Ramos (cell line): Measurements from ENCODE around the gene PARVB.
"Not testable (repeated sequence)": the region's sequence is repeated elsewhere in the genome, so short reads cannot be mapped to it uniquely, and the experiment has no call there.

Source experiments
- in situ Hi-C: fragments of 300-500 bp; cut with MboI; formaldehyde crosslinking; loops from one replicate; pipeline ENCODE4 v1.14.3; 2022; ENCODE audit warnings: low sequenced_read_pairs; ENCODE audit not compliant: unreplicated experiment

The PARVB gene

DNA sequence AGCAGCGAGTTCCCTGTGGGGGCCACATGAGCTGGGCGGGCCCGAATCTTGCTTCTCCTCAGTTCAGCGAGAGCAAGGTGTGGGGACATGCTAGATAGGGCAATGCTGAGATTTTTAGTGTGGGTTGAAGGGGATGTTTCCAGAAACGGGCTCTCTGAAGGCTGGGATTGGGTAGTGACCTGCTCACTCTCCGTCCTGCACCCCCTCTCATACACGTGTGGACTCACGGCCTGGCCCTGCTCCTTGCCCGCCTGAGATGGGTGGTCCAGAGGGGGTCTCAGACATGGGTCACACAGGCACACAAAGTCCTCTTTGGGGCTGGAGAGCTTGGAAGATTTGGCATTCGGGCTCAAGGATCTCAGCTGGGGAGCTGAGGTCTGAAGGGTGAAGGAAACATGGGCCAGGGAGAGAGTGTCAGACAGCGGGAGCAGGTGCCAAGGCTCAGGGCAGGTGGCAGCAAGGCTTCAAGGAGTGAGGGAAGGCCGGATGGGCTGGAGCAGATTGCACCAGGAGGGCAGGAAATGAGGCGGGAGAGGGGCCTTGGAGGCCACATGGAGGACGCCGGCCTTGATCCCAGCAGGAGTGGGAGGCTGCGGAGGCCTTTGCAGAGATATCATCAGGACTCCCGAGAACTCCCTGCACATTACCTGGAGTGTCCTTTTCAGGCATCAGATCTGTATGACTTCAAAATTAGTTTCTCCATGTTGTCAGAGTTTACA is 74.1 kb downstream of the PARVB start:
- in situ Hi-C loops, result no loop called here

DNA sequence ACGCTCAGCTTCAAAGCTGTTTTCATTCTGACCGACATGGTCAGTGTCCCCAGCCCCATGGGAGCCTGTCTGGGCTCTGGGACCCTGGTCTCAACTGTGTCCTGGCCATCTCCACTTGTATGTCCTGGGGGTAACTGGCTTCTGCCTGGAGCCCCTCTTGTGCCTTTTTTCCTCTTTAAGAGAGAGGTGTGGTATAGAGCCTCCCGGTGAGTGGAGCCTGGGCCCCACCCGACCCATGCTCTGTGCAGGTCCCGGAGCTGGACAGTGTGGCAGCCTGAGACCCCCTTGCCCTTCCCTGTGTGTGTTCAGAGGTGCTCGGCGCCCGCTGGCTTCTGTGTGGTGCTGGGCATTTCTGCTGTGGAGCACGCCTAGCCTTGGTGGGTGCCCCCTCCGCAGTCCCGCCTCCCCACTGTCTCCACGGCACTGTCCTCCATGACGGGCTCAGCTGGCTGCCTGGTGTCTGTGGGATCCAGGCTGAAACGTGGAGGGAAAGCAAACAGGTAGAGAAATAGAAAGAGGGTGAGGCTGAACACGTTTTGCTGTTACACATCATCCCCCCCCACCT is 74.9 kb downstream of the PARVB start:
- in situ Hi-C loops, result no loop called here

DNA sequence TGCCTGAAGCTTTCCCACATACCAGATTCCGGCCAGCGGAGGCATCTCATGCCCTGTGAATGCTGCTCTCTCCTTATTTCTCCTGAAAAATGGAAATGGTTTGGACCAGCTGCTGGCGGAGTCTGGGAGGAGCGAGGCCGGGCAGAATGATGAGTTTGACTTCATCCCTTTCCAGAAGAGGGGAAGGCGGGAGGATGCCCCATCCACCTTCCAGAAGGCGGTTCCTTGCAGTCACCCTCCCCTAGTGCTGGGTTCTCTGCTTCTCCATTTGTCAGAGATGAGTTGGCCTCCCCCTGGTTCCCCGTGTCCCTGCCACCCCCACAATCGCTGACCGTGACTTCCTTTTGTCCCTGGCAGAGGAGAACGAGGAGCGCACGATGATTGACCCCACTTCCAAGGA is 75.6 kb downstream of the PARVB start:
- in situ Hi-C loops, result no loop called here

DNA sequence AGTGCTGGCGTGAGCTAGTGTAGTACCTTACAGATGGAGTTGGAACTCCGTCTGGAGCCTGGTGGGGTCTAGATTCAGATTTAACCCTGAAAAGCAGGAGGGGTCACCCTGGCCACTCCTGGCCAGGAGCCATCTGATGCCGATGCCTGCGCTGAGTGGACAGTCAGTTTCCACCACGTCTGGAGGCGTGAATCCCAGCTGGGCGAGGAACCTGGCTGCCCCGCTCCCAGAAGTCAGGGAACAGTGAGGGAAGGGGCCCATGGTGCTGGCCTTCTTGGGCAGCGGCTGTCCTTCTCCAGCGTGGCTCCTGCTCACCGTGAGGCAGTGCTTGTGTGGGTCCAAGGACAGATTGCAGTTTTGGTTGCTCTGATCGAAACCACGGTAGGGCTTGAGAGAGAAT is 76.3 kb downstream of the PARVB start:
- in situ Hi-C loops, result no loop called here

- in situ Hi-C loops, result no loop called here
Measured at GRCh38 chr22:44102121-44102520, 78.0 kb downstream of the PARVB start.

GRCh38 chr22:44102856-44103255 is 78.8 kb downstream of the PARVB start:
- in situ Hi-C loops, result no loop called here

GRCh38 chr22:44103735-44104480 is 79.8 kb downstream of the PARVB start:
- in situ Hi-C loops, result no loop called here

GRCh38 chr22:44107340-44107739 is 83.2 kb downstream of the PARVB start:
- in situ Hi-C loops, result no loop called here

- in situ Hi-C loops, result no loop called here
Measured at GRCh38 chr22:44108076-44108475, 84.0 kb downstream of the PARVB start.

DNA sequence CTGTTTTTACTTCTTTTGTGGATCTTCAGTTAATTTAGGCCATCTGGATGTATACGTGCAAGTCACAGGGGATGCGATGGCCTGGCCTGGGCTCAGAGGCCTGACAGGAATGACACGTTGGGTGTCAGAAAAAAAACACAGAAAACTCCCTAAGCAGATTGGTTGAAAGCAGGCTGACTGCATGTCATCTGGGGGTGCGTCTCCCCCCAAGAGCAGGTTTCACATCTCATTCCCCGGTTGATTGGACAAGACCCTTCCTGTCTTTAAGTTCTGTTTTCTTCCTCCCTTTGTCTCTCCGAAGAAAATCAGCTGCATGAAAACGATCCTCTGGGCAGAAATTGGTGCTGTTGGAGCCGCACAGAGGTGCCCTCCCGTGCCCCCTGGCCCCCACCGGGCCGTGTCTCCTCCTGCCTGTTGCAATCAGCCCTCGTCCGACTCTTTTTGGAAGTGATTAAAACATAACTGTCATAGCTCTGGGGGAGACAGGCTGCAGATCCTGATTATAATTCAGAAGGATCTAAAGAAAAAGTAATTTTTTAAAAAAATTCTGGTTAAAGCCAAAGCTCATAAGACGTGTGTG is 84.8 kb downstream of the PARVB start:
- in situ Hi-C loops, result no loop called here

- in situ Hi-C loops, result no loop called here
Measured at GRCh38 chr22:44109416-44109815, 85.3 kb downstream of the PARVB start.

GRCh38 chr22:44110656-44111055 is 86.6 kb downstream of the PARVB start:
- in situ Hi-C loops, result not testable (repeated sequence)

DNA sequence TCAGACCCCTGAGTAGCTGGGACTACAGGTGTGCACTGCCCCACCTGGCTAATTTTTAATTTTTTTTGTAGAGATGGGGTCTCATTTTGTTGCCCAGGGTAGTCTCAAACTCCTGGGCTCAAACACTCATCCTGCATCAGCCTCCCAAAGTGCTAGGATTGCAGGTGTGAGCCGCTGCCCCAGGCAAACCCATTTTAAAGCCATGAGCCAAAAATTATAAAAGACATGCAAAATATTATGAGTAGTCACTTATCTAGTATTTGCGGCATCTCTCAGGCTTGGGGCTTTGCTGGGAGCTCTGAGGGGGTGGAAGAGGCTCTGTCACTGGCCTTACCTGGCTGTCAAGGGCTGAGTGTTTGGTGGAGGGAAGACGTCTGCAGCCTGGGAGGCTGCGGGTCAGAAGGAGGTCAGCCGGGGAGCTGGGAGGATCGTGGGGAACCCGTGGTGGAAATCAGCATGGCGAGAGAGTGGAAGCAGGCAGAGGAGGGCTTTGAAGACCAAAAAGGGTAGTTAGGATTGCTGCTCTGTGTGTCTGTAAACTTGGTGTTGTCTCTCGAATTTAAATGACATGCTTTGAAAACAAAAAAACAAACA is 87.6 kb downstream of the PARVB start:
- in situ Hi-C loops, result no loop called here

DNA sequence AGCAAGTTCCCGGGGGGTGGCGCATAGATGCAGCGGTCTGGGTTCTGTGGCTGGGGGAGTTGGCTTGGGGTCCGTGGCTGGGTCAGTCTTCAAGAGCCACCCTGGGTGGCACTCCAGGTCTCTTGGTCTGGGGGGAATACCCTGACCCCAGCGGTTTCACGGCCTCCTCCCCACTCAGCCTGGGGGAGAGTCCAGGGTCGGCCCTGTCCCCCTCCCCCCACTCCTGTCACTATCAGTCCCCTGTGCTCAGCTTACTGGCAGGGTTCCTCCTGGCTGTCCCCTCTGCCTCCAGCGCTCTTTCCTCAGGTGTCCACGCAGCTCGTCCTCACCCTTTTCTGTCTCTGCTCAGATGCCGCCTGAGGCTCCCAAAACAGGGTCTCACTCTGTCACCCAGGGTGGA is 88.1 kb downstream of the PARVB start:
- in situ Hi-C loops, result no loop called here

GRCh38 chr22:44116331-44116730 is 92.2 kb downstream of the PARVB start:
- in situ Hi-C loops, result no loop called here

DNA sequence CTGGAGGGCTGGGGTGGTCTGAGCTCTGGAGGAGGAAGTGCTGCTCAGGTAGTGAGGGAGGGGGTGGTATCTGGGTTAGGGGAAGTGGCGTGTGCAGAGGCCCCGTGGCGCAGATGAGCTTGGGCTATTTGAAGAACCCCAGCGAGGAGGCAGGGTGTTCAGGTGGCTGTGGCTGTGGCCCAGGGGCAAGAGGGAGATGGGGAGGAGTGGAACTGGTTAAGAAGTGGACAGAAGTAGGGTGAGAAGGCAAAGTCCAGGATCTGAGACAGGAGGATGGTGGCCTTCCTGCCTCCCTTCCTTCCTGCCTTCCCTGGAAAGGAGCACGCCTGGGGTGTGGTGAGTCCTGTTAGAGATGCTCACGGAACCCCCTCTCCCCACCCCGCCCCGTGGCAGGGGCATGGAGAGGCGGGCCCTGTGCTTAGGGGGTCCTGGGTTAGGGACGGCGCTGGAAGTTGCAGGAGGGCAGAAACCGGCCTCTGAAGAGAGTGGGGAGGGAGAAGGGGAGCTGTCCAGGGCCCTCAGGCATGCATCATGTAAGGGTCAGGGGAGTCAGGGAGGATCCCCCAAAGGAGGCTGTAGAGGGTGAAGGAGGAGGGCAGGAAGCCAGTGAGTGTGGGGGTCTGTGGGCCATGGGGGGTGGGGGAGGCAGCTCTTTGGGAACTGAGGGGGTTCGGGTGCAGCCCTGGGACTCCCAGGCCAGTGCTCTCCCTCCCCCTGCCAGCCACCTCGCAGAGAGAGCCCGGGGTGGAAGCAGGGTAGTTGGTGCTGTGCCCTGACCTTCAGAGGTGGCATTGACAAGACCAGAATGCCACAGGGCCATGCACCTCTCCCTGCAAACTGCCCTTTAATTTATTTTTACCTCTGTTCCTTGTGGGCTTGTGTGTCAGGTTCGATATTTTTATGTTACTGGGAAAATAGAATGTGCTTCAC is 92.9 kb downstream of the PARVB start:
- in situ Hi-C loops, result no loop called here

DNA sequence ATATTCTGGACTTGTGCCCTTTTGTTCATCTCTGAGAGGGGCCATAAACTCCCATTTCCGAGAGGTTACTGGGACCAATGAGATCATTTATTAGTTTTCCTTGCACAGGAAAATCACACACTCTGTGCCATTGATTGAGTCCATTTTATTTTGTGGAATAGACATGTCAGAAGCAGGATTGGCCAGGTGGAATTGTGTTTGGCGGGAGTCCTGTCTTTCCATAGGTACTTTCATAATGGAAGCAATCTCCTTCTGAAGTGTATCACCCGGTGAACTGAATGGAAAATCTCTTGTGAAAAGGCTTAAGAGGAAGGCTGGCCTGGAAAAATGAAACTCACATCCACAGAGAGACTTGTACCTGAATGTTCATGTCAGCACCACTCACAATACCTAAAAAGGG is 93.6 kb downstream of the PARVB start:
- in situ Hi-C loops, result no loop called here

GRCh38 chr22:44118645-44119315 is 94.7 kb downstream of the PARVB start:
- in situ Hi-C loops, result no loop called here

DNA sequence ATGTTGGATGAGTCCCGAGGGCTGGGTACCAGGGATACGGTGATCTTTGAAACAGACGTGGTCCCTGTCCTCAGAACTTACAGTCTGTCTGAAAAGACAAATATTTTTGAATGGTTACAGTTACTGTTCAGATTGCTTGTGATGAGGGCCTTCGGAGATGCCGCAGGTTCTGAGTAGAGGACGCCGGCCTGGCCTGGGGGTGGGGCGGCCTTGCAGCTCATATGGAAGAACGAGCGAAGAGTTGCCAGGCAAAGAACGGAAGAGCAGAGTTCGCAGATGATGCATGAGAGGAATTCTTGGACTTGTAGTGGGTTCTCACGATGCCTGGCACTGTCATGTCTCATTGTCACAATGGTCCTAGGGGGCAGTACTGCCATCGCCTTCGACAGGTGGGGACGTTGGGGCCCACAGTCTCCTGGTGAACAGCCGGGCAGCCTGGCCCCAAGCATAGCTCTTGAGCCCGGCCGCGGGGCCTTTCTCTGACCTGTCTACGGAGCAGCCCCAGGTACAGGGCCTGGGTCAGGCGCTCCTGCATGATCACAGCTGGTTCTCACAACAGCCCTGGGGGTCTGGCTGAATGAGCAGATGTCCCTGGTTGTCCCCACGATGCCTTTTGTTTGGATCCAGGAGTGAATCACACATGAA is 95.7 kb downstream of the PARVB start:
- in situ Hi-C loops, result no loop called here
